Epithelial cell of proximal tubule (primary cell): Measurements from ENCODE around the gene EMC9. TPM values are rescaled to one million over a fixed set of nuclear protein-coding genes. Genes with fewer than 3 reads are reported as not detected.

Experiments
- DNase-seq: peaks from one replicate; pipeline ENCODE4 v3.0.0-alpha.2; 2011; ENCODE audit warnings: low read depth
- H3K4me3 ChIP-seq: 2 replicates; pipeline ENCODE4 v1.5.1; 2011; ENCODE audit warnings: low read depth, mild to moderate bottlenecking, low read length
- total RNA-seq: library from RNA; depleted of rRNA; stranded (reverse); fragments of >200 nt; gene quantifications from 2 replicates; pipeline ENCODE4 v1.2.3, GENCODE V29; 2015
- TF ChIP-seq, protein P1 (sequence below): conservative IDR thresholded peaks from 2 replicates; pipeline ENCODE4 v1.5.1; 2012; ENCODE audit warnings: low read depth, mild to moderate bottlenecking, low read length

EMC9 gene
- total RNA-seq, 1 donor from 2014 or later = 22.3 TPM

- peak; percentile 99 for DNase-seq
- peak within 1 kb of the TSS; percentile 68 for H3K4me3 ChIP-seq
- TF ChIP-seq, protein P1, sequence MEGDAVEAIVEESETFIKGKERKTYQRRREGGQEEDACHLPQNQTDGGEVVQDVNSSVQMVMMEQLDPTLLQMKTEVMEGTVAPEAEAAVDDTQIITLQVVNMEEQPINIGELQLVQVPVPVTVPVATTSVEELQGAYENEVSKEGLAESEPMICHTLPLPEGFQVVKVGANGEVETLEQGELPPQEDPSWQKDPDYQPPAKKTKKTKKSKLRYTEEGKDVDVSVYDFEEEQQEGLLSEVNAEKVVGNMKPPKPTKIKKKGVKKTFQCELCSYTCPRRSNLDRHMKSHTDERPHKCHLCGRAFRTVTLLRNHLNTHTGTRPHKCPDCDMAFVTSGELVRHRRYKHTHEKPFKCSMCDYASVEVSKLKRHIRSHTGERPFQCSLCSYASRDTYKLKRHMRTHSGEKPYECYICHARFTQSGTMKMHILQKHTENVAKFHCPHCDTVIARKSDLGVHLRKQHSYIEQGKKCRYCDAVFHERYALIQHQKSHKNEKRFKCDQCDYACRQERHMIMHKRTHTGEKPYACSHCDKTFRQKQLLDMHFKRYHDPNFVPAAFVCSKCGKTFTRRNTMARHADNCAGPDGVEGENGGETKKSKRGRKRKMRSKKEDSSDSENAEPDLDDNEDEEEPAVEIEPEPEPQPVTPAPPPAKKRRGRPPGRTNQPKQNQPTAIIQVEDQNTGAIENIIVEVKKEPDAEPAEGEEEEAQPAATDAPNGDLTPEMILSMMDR = no peak
Observed at GRCh38 chr14:24114532-24115421, 26.6 kb downstream of the EMC9 start, which contains the start of the genes DCAF11 and NRL. TSS of gene DCAF11 (plus strand) at chr14:24114777. CDS start at chr14:24115595, 818 bp downstream. TSS of gene NRL (minus strand) at chr14:24114949. CDS start at chr14:24082848, 32,101 bp downstream.

DNA sequence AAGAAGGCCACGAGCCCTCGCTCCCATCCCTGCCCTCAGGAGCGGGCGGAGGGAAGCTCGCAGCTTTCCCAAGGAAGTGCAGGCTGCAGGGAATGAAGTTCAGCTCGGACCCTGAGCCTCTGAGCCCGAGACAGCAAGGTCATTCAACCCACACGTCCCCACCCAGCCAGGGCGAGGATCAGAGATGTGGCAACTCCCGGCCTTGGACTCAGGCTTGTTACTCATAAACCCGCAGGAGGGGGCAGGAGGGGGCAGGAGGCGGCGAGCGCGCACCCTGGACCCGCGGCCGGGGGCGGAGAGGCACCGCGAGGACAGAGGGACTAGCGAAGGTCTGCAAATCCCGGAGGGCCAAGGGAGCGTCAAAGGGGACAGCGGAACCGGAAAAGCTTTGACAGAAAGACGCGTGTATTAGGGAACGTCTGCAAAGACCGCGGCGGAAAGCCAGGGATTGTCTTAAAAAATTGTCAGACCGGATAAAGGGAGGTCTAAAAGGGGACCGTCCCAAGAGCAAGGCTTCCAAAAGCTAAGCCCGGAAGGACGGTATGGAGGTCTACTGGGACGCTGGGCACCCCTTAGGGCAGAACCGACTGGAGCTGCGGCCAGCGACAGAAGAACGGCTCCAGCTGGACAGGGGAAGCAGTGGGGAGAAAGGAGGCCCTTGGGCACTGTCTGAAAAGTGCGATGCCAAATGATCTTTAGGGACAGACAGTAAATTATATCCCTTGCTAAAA, 27.4 kb downstream of the EMC9 start:
- DNase-seq = peak; percentile 82
- TF ChIP-seq, protein P1 = no peak
- peak overlapping the region; percentile 68 for H3K4me3 ChIP-seq

- DNase-seq = no peak
- H3K4me3 ChIP-seq = peak overlapping the region; percentile 68
- TF ChIP-seq, protein P1 = no peak
Observed at GRCh38 chr14:24113379-24113800, 28.0 kb downstream of the EMC9 start.

DNA sequence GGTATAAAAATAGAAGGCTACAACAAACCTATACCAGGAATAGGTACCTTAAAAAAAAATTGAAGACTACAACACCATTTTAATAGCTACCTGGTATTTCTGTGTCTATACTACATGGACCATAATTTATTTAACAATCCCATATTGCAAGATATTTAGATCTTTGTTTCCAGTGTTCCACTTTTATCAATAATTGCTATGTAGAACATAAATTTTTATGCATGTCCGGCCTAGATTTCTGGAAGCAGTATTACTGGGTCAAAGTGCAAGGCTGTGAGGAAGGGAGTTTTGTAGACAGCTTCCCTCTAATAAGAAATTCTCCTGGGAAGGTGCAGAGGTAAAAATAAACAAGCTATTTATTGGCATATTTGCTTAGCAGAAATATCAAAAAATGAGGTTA, 30.9 kb downstream of the EMC9 start:
- DNase-seq = no peak
- no peak overlapping the region for H3K4me3 ChIP-seq
- TF ChIP-seq, protein P1 = no peak

GRCh38 chr14:24110060-24110459, 31.3 kb downstream of the EMC9 start:
- H3K4me3 ChIP-seq = no peak overlapping the region
- no peak for DNase-seq
- TF ChIP-seq, protein P1 = no peak

- H3K4me3 ChIP-seq = no peak overlapping the region
- TF ChIP-seq, protein P1 = no peak
- DNase-seq = no peak
Observed at GRCh38 chr14:24108336-24108874, 33.0 kb downstream of the EMC9 start.
